GM19351 (cell line): ENCODE measurements around the gene ARHGAP22.
"Not testable (repeated sequence)": the region's sequence is repeated elsewhere in the genome, so short reads cannot be mapped to it uniquely, and the experiment has no call there.

Experiments
- ATAC-seq: cut with Tn5 transposase; IDR thresholded peaks from one replicate; pipeline ENCODE4 v1.9.1; 2021; ENCODE audit warnings: mild to moderate bottlenecking, moderate library complexity; ENCODE audit not compliant: unreplicated experiment

Gene ARHGAP22, protein sequence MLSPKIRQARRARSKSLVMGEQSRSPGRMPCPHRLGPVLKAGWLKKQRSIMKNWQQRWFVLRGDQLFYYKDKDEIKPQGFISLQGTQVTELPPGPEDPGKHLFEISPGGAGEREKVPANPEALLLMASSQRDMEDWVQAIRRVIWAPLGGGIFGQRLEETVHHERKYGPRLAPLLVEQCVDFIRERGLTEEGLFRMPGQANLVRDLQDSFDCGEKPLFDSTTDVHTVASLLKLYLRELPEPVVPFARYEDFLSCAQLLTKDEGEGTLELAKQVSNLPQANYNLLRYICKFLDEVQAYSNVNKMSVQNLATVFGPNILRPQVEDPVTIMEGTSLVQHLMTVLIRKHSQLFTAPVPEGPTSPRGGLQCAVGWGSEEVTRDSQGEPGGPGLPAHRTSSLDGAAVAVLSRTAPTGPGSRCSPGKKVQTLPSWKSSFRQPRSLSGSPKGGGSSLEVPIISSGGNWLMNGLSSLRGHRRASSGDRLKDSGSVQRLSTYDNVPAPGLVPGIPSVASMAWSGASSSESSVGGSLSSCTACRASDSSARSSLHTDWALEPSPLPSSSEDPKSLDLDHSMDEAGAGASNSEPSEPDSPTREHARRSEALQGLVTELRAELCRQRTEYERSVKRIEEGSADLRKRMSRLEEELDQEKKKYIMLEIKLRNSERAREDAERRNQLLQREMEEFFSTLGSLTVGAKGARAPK

DNA sequence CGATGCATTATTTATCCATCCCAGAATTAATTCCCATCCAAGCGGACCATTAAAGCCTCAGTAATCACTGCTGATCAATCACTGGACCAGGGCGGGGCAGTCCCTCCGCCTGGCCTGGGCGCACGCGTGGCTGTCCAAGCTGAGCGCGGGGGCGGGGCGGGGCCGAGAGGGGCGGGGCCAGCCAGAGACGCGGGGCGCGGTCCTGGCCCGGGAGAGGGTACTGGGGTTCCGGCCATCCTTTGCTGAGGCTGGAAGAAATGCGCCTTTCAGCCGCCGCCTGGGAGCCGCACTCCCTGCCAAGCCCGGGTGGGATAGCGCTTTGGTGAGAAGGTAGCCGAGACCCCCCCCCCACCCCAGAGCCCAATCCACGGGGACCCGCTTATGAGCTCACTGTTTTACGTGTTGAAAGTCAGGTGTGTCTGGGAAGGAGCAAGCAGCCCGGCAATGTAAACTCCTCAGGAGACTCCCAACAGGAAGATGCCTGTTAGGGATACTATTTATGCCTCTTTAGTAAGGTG, at the start of gene ARHGAP22:
Gene ARHGAP22 (minus strand): TSS at position 83 of the 518 bp plus-strand sequence. CDS start 277 bp downstream, outside the sequence.
- ATAC-seq = peak; percentile 55

GRCh38 chr10:48653944-48654698, 49.2 kb upstream of the ARHGAP22 start:
- no peak for ATAC-seq

GRCh38 chr10:48653347-48653746, 48.5 kb upstream of the ARHGAP22 start:
- no peak for ATAC-seq

DNA sequence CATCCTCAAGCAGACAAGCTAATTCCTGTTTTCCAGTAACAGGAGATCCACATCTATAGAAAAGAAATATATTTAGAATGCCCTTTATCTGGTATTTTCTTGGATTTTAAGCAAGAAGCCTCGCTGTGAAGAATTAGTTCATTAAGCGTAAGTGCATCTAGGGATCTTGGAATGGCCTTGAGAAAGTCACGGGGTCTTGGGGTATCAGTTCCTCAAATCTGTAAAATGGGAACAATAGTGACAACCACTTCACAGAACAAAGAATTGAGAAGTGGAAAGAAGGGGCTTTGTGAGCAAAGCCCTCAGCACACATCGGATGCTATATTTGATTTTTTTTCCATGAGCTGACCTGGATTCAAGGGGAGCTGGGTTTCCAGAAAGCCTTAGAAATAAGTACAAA, 47.5 kb upstream of the ARHGAP22 start:
- no peak for ATAC-seq

DNA sequence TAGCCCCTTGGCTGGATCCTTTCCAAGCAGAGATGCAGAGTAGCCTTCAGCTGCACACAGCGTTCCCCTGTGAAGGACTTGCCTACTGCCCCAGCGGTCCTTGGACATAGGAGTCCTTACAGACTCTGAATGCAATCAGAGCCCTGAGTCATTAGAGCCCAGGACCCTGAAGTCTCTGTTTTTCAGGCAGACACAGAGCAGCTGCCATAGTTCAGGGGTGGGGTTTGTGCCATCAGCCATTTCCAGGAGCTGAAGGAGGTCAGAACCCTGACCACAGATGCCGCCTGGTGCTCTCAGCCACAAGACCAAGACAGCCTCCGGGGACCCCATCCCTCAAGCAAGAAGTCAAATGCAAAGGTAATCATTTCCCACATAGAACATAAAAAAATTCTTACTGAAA, 47.0 kb upstream of the ARHGAP22 start:
- no peak for ATAC-seq

DNA sequence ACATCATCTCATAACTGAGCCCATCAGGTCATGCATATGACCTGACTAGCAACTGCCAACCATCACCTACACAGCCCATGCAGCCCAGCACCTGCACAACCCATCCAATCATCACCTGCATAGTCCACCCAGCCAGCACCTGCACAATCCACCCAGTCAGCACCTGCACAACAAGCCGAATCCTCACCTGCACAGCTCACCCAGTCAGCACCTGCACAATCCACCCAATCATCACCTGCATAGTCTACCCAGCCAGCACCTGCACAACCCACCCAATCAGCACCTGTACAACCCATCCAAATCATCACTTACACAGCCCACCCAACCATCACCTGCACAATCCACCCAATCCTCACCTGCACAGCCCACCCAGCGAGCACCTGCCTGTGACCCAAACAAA, 46.4 kb upstream of the ARHGAP22 start:
- ATAC-seq = no peak

DNA sequence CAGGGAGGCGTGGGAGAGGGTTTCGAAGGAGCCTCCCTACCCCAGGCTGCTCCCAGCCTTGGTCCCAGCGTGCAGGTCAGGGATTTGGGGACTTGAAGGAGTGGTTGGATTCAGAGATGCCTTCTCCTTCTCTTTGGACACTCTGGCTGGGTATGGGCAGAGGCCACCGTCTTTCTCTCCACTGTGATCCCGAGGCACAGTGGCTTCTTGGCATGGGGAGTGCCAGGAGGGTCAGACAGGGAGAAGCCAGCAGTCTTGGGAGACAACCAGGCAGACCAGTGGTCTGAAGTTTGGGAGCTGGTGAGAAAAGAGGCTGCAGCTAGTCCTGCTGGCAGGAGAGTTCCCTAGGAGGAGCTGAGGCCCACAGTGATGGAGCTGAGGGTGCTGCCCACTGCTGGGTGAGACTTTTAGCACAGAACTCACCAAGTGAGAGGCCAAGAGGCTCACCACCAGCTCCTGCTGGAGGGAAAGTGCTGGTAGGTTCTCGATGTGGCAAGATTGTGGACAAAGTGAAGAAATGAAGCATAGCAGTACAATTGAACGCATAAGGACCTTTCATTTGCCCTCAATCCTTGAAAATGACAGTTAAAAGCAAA, 44.6 kb upstream of the ARHGAP22 start:
- ATAC-seq = no peak

GRCh38 chr10:48648172-48648942, 43.5 kb upstream of the ARHGAP22 start:
- ATAC-seq = no peak

GRCh38 chr10:48647073-48647472, 42.2 kb upstream of the ARHGAP22 start:
- not testable (repeated sequence) for ATAC-seq

- no peak for ATAC-seq
Measured at GRCh38 chr10:48645600-48645999, 40.7 kb upstream of the ARHGAP22 start.

DNA sequence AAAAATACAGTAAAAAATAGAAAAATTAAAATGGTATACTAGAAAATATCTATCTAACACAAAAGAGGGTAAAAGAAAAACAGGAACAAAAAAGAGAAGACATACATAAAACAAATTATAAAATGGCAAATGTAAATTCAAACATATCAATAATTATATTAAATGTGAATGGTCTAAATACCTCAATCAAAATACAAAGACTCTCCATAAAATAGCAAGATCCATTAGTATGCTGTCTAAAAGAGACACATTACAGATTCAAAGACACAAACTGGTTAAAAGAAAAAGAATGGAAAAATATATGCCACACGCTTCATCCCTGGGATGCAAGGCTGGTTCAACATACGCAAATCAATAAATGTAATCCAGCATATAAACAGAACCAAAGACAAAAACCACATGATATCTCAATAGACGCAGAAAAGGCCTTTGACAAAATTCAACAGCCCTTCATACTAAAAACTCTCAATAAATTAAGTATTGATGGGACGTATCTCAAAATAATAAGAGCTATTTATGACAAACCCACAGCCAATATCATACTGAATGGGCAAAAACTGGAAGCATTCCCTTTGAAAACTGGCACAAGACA, 36.3 kb upstream of the ARHGAP22 start:
- not testable (repeated sequence) for ATAC-seq

DNA sequence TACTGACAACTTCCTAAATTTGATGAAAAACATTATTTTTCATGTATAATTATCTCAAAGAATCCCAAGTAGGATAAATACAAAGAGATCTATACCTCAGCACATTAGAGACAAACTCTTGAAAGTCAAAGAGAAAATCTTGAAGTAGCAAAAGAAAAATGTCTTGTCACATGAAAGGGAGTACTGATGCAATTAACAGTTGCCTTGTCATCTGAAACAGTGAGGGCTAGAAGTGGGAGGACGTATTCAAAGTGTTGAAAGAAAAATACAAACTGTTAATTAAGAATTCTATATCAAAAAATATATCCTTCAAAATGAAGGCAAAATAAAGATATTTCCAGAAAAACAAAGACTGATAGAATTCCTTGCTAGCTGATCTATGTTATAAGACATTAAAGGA, 35.5 kb upstream of the ARHGAP22 start:
- ATAC-seq = no peak

DNA sequence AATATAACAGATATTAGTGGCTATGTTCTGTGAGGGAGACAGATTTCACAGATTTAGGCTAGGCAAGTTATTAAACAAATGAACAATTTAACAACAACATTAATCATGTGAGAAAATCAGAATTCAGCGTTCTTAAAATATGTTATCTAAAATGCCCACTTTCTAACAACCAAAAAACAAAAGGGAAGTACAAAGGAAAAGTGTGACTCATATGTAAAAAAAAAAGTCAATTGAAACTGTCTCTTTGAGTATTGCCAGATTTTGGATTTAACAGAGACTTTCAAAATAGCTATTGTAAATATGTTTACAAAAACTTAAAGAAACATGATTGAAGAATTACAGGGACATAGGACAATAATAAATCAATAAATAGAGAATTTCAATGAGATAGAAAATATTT, 34.8 kb upstream of the ARHGAP22 start:
- no peak for ATAC-seq

- ATAC-seq = no peak
Measured at GRCh38 chr10:48638739-48639527, 34.1 kb upstream of the ARHGAP22 start.

GRCh38 chr10:48638158-48638557, 33.3 kb upstream of the ARHGAP22 start:
- no peak for ATAC-seq

GRCh38 chr10:48636901-48637300, 32.0 kb upstream of the ARHGAP22 start:
- no peak for ATAC-seq

DNA sequence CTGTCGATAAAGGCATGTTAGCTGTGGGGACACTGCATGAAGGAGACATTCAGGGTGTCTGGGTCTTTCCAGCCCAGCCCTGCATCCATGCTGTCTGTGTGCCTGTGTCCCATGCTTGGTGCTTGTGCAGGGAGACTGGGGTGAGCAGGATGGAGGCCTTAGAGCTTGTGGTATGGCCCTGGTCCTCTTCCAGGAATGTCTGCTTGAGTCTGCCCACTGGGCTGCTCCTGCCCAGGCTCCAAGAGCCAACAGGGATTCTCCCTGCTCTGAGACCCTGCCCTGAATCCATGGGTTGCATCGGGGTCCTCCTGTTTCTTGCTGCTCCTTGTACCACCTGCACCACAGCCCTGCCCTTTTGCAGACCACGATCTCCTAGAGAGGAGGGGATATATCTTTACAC, 31.4 kb upstream of the ARHGAP22 start:
- ATAC-seq = no peak

GRCh38 chr10:48634984-48635557, 30.2 kb upstream of the ARHGAP22 start:
- ATAC-seq = no peak
